GM12864 (cell line): ENCODE results near the gene SLC35F3.
"Not testable (repeated sequence)": the region's sequence is repeated elsewhere in the genome, so short reads cannot be mapped to it uniquely, and the experiment has no call there.

ENCODE experiments used
- DNase-seq: peaks from one replicate; pipeline ENCODE4 v3.0.0-alpha.2; 2011; ENCODE audit warnings: low read depth
- H3K4me3 ChIP-seq: 2 replicates; pipeline ENCODE4 v1.5.1; 2011; ENCODE audit warnings: mild to moderate bottlenecking, low read depth, low read length, control low read depth
- CTCF ChIP-seq: IDR thresholded peaks from 2 replicates; pipeline ENCODE4 v1.5.1; 2011; ENCODE audit warnings: low read depth, mild to moderate bottlenecking, moderate library complexity, low read length, control low read depth, inconsistent platforms; ENCODE audit errors: missing control alignments

SLC35F3 gene

GRCh38 chr1:234300096-234300495 is 395.6 kb downstream of the SLC35F3 start:
- H3K4me3 ChIP-seq = no peak overlapping the region
- TF ChIP-seq CTCF = no peak
- DNase-seq = no peak

GRCh38 chr1:234301663-234302062 is 397.2 kb downstream of the SLC35F3 start:
- DNase-seq, H3K4me3 ChIP-seq: not testable (repeated sequence)

GRCh38 chr1:234302354-234302962 is 398.0 kb downstream of the SLC35F3 start:
- no peak overlapping the region for H3K4me3 ChIP-seq
- no peak for TF ChIP-seq CTCF
- DNase-seq = no peak

GRCh38 chr1:234303231-234303630 is 398.8 kb downstream of the SLC35F3 start:
- H3K4me3 ChIP-seq = no peak overlapping the region
- no peak for DNase-seq
- TF ChIP-seq CTCF = no peak

GRCh38 chr1:234307726-234308125 is 403.2 kb downstream of the SLC35F3 start:
- no peak overlapping the region for H3K4me3 ChIP-seq
- no peak for DNase-seq
- no peak for TF ChIP-seq CTCF

- no peak overlapping the region for H3K4me3 ChIP-seq
- no peak for DNase-seq
- no peak for TF ChIP-seq CTCF
These were observed 404.7 kb downstream of the SLC35F3 start for GRCh38 chr1:234309243-234309597.

- no peak overlapping the region for H3K4me3 ChIP-seq
- peak; percentile 98 for TF ChIP-seq CTCF
- no peak for DNase-seq
These were observed 405.4 kb downstream of the SLC35F3 start for GRCh38 chr1:234309598-234310459.
